ENCODE measurements around the gene NAA15. TPM values are rescaled to one million over a fixed set of nuclear protein-coding genes. Genes with fewer than 3 reads are reported as not detected.
"Not testable (repeated sequence)": the region's sequence is repeated elsewhere in the genome, so short reads cannot be mapped to it uniquely, and the experiment has no call there.

The NAA15 gene
- total RNA-seq, 3 donors from 2014 or later: 28.2 to 47.4 (median 33.2) TPM

- ATAC-seq: no peak
Observed at GRCh38 chr4:139312552-139313332, 11.4 kb downstream of the NAA15 start.

DNA sequence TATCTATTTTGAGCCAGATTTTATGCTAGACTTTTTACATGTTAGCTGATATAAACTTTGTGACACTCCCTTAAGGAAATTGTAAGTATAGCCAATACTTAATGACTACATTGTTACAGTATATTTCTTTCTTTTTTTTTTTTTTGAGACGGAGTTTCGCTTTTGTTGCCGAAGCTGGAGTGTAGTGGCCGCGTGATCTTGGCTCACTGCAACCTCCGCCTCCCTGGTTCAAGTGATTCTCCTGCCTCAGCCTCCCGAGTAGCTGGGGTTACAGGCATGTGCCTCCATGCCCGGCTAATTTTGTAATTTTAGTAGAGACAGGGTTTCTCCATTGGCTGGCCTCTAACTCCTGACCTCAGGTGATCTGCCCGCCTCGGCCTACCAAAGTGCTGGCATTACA lies 12.1 kb downstream of the NAA15 start:
- peaks cover 25% of the 10 kb centered on the region for H3K4me1 ChIP-seq (ENCODE audit: low read depth)
- DNase-seq; H3K4me3 ChIP-seq; H3K36me3 ChIP-seq (ENCODE audit: low read depth); intact Hi-C loops (cut with DNase I, micrococcal nuclease); ATAC-seq; H3K9me3 ChIP-seq: not testable (repeated sequence)

More at GRCh38 chr4:139312552-139313332, 11.4 kb downstream of the NAA15 start:
- TF ChIP-seq, protein P1, sequence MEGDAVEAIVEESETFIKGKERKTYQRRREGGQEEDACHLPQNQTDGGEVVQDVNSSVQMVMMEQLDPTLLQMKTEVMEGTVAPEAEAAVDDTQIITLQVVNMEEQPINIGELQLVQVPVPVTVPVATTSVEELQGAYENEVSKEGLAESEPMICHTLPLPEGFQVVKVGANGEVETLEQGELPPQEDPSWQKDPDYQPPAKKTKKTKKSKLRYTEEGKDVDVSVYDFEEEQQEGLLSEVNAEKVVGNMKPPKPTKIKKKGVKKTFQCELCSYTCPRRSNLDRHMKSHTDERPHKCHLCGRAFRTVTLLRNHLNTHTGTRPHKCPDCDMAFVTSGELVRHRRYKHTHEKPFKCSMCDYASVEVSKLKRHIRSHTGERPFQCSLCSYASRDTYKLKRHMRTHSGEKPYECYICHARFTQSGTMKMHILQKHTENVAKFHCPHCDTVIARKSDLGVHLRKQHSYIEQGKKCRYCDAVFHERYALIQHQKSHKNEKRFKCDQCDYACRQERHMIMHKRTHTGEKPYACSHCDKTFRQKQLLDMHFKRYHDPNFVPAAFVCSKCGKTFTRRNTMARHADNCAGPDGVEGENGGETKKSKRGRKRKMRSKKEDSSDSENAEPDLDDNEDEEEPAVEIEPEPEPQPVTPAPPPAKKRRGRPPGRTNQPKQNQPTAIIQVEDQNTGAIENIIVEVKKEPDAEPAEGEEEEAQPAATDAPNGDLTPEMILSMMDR (IDR thresholded peaks at IDR 0.05): no peak
- H3K4me3 ChIP-seq: no peak overlapping the region
- intact Hi-C loops (cut with DNase I, micrococcal nuclease): no loop called here
- H3K4me1 ChIP-seq (ENCODE audit: low read depth): peaks cover 25% of the 10 kb centered on the region
- no peak for DNase-seq
- H3K36me3 ChIP-seq (ENCODE audit: low read depth): no peaks in the 10 kb centered on the region
- no peaks in the 10 kb centered on the region for H3K9me3 ChIP-seq

DNA sequence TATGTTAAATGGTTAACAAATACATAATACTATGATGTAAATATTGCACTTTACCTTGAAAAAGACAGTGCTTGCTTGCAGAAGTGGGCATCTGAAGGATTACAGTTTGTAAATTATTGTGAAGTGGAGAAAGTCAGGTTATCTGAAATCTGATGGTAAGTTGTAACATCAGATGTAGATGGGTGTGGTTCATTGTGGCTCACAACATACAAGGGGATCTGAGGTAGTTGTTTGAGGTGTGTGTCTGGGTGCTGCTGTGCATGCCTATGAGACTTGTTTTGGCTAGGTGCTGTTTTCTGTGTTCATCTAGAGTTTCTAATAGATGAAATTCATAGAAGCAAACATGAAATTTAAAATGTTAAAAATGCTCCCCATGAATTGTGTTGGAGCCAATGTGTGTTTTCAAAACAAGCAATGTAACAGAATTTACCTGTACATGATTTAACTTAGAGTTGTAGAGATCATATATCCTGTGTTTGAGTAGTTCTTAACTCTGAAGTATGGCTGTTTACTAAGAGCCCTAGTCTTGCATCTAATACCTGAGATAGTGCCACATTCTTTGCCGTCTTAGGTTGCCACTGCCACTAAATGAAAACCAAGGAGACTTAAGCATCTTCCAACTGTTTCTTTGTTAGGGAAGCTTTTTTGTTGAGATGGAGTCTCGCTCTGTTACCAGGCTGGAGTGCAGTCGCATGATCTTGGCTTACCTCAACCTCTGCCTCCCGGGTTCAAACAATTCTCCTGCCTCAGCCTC lies 12.9 kb downstream of the NAA15 start:
- intact Hi-C loops (cut with DNase I, micrococcal nuclease): no loop called here
- ATAC-seq: no peak
- TF ChIP-seq, protein P1 (IDR thresholded peaks at IDR 0.05): no peak
- H3K4me3 ChIP-seq: no peak overlapping the region
- no peaks in the 10 kb centered on the region for H3K9me3 ChIP-seq
- DNase-seq: no peak
- no peaks in the 10 kb centered on the region for H3K36me3 ChIP-seq (ENCODE audit: low read depth)
- H3K4me1 ChIP-seq (ENCODE audit: low read depth): peaks cover 25% of the 10 kb centered on the region

- Histone ChIP-seq H3K4me1 (ENCODE audit: low read depth) (peaks cover 25% of the 10 kb centered on the region), H3K36me3 (ENCODE audit: low read depth) (no peaks in the 10 kb centered on the region), H3K4me3 (no peak overlapping the region), H3K9me3 (no peaks in the 10 kb centered on the region)
- TF ChIP-seq, protein P1 (IDR thresholded peaks at IDR 0.05): no peak
- intact Hi-C loops (cut with DNase I, micrococcal nuclease): no loop called here
- DNase-seq (no peak), ATAC-seq (no peak)
Observed at GRCh38 chr4:139315221-139315675, 13.9 kb downstream of the NAA15 start.

DNA sequence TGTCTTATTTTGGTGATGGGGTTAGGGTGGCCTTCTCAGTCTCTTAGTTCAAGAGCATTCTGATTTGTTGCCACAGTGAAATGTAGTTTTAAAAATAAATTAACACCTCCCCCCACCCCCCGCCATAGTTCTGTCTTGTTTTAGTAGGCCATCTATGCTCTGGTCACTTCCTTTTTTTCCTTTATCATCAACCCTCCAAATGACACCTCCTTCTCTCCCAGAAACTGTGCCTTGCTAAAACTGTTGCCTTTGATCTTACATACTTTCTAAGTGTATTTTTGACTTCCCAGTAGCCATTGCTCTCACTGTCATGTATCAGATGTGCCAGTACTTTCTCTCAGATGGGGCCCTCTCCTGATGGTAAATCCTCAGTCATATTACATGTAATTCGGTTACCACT lies 15.4 kb downstream of the NAA15 start:
- Histone ChIP-seq H3K4me1 (ENCODE audit: low read depth) (peaks cover 22% of the 10 kb centered on the region), H3K9me3 (no peaks in the 10 kb centered on the region), H3K36me3 (ENCODE audit: low read depth) (no peaks in the 10 kb centered on the region), H3K4me3 (no peak overlapping the region)
- ATAC-seq (no peak), DNase-seq (no peak)
- TF ChIP-seq, protein P1 (IDR thresholded peaks at IDR 0.05): no peak
- intact Hi-C loops (cut with DNase I, micrococcal nuclease): no loop called here

DNA sequence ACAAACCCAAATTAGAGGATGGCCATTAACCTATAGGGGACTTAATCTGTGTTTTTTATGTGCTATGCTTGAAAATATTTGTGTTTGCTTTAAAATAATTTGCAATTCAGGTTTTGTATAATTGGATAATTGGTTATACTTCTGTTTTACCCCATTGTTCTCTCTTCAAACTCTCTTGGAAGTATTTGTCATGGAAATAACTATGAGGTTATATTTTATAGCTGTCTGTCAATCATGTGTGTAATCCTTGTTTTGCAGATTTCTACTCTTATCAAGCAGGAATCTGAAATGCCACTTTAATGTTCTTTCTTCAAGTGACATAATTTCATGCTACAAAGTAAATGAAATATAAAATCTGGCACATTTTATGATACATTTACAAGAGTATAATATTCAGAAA lies 16.3 kb downstream of the NAA15 start:
- DNase-seq (no peak), ATAC-seq (no peak)
- TF ChIP-seq, protein P1 (IDR thresholded peaks at IDR 0.05): no peak
- intact Hi-C loops (cut with DNase I, micrococcal nuclease): no loop called here
- Histone ChIP-seq H3K9me3 (no peaks in the 10 kb centered on the region), H3K36me3 (ENCODE audit: low read depth) (no peaks in the 10 kb centered on the region), H3K4me3 (no peak overlapping the region), H3K4me1 (ENCODE audit: low read depth) (peaks cover 17% of the 10 kb centered on the region)

Data from mucosa of descending colon (tissue), 3 donors.